A549 treated with GW870086 at 1 μM for 4 hours (cell line): ENCODE data around the gene SRP19. TPM values are rescaled to one million over a fixed set of nuclear protein-coding genes. Genes with fewer than 3 reads are reported as not detected.

Source experiments
- total RNA-seq: library from RNA; stranded (reverse); fragments of 200-300 nt; extraction: Qiagen RNA extraction; gene quantifications from 5 replicates; pipeline ENCODE4 v1.2.3, GENCODE V29; 2022; ENCODE audit warnings: low read depth

Gene SRP19
- total RNA-seq: 75.6 to 84.9 TPM (median 83.7 TPM) in 5 replicates

GRCh38 chr5:112860929-112861637, at the start of gene SRP19:
SRP19 (plus strand) TSS chr5:112861287; CDS start chr5:112861377, 90 bp downstream.

Other genes starting within 250 kb of the SRP19 start
- gene APC, start 123.4 kb upstream of the SRP19 start, total RNA-seq: 5.9 to 13.0 TPM (median 10.4 TPM) in 5 replicates
- gene REEP5, start 60.9 kb downstream of the SRP19 start, total RNA-seq: 132 to 169 TPM (median 146 TPM) in 5 replicates
- 8.4 to 13.5 TPM (median 12.5 TPM) in 5 replicates for gene DCP2, start 115.5 kb downstream of the SRP19 start, total RNA-seq